Measurements from ENCODE around the gene MYCN. TPM values are rescaled to one million over a fixed set of nuclear protein-coding genes. Genes with fewer than 3 reads are reported as not detected.

The MYCN gene
- total RNA-seq, 1 experiment from 2014 or later, result 54.4 TPM

- CTCF ChIA-PET, result no interaction called here
- intact Hi-C loops (cut with micrococcal nuclease; ENCODE audit: unreplicated experiment), result no loop called here
- no peak overlapping the region for H3K4me3 Mint-ChIP-seq (ENCODE audit: unreplicated experiment)
Observed at GRCh38 chr2:15954761-15955160, 14.4 kb downstream of the MYCN start.

DNA sequence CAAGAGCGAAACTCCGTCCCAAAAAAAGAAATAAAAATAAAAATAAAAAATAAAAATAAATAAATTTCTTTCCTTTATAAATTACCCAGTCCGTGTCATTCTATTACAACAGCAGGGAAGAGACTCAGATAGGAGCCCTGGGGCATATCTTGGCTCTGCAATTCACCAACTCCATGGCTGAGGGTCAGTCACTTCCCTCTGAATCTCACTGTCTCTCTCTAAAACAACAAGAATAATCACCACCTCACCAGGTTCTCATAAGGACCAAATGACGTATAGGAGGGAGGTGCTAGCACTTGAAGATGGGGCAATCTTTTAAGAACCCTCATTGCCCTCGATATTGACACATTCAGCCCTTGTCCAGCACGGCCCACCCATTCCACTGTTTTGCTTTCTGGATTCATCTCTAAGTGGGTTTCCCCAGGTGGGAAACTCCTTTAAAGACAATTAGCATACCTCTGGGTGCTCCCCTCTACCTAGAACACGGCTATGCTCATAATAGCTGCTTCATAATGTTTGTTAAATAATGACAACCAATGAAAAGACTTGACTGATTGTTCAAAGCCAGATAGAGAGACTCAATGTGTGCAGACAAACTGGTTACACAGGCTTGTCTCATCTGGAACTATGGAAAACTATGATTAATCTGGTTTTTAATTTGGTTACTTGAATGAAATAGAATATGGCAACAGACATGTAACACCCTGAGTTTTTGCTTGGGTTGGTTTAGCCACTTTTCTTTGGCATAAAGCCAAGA lies 15.1 kb downstream of the MYCN start:
- DNase-seq, result no peak
- no peaks in the 10 kb centered on the region for H3K36me3 Mint-ChIP-seq (ENCODE audit: insufficient read depth, unreplicated experiment)
- no peaks in the 10 kb centered on the region for H3K9me3 Mint-ChIP-seq (ENCODE audit: unreplicated experiment)
- no peak overlapping the region for H3K27ac Mint-ChIP-seq (ENCODE audit: unreplicated experiment)
- H3K4me1 Mint-ChIP-seq (ENCODE audit: low read depth, unreplicated experiment), result peaks cover 13% of the 10 kb centered on the region
- Histone ChIP-seq H3K4me1 (peaks cover 6% of the 10 kb centered on the region; the same call in 1 of the 2 replicates), H3K27me3 (replicated peaks; ENCODE audit: control insufficient read depth, insufficient read depth, low read length) (no peaks in the 10 kb centered on the region), H3K9me3 (no peaks in the 10 kb centered on the region), H3K36me3 (ENCODE audit: control insufficient read depth, insufficient read depth, low read length) (no peaks in the 10 kb centered on the region), H3K4me3 (ENCODE audit: low read depth, low read length) (no peak overlapping the region)
- CTCF ChIA-PET, result no interaction called here
- H3K27me3 Mint-ChIP-seq (ENCODE audit: insufficient read depth, unreplicated experiment), result no peaks in the 10 kb centered on the region
- H3K4me3 Mint-ChIP-seq (ENCODE audit: unreplicated experiment), result no peak overlapping the region
- POLR2A ChIA-PET, result no interaction called here
- BruUV-seq (replicated peaks), result no TSS peak
- TF ChIP-seq, protein P1, sequence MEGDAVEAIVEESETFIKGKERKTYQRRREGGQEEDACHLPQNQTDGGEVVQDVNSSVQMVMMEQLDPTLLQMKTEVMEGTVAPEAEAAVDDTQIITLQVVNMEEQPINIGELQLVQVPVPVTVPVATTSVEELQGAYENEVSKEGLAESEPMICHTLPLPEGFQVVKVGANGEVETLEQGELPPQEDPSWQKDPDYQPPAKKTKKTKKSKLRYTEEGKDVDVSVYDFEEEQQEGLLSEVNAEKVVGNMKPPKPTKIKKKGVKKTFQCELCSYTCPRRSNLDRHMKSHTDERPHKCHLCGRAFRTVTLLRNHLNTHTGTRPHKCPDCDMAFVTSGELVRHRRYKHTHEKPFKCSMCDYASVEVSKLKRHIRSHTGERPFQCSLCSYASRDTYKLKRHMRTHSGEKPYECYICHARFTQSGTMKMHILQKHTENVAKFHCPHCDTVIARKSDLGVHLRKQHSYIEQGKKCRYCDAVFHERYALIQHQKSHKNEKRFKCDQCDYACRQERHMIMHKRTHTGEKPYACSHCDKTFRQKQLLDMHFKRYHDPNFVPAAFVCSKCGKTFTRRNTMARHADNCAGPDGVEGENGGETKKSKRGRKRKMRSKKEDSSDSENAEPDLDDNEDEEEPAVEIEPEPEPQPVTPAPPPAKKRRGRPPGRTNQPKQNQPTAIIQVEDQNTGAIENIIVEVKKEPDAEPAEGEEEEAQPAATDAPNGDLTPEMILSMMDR (IDR thresholded peaks at IDR 0.05; ENCODE audit: insufficient read depth in 1 of 2, low read depth in 1 of 2, low read length in 1 of 2, severe bottlenecking in 1 of 2, unreplicated experiment in 1 of 2), result no peak
- intact Hi-C loops (cut with micrococcal nuclease; ENCODE audit: unreplicated experiment), result no loop called here

More at GRCh38 chr2:15954761-15955160, 14.4 kb downstream of the MYCN start:
- H3K4me1 ChIP-seq, result peaks cover 6% of the 10 kb centered on the region; the same call in 1 of the 2 replicates
- no peaks in the 10 kb centered on the region for H3K36me3 Mint-ChIP-seq (ENCODE audit: insufficient read depth, unreplicated experiment)
- H3K4me1 Mint-ChIP-seq (ENCODE audit: low read depth, unreplicated experiment), result peaks cover 13% of the 10 kb centered on the region
- DNase-seq, result no peak
- H3K27ac Mint-ChIP-seq (ENCODE audit: unreplicated experiment), result no peak overlapping the region
- no peaks in the 10 kb centered on the region for H3K9me3 Mint-ChIP-seq (ENCODE audit: unreplicated experiment)
- no peak overlapping the region for H3K4me3 ChIP-seq (ENCODE audit: low read depth, low read length)
- TF ChIP-seq, protein P1 (IDR thresholded peaks at IDR 0.05; ENCODE audit: insufficient read depth in 1 of 2, low read depth in 1 of 2, low read length in 1 of 2, severe bottlenecking in 1 of 2, unreplicated experiment in 1 of 2), result no peak
- no peaks in the 10 kb centered on the region for H3K27me3 Mint-ChIP-seq (ENCODE audit: insufficient read depth, unreplicated experiment)
- H3K9me3 ChIP-seq, result no peaks in the 10 kb centered on the region
- BruUV-seq (replicated peaks), result no TSS peak
- POLR2A ChIA-PET, result no interaction called here
- H3K27me3 ChIP-seq (replicated peaks; ENCODE audit: control insufficient read depth, insufficient read depth, low read length), result no peaks in the 10 kb centered on the region
- no peaks in the 10 kb centered on the region for H3K36me3 ChIP-seq (ENCODE audit: control insufficient read depth, insufficient read depth, low read length)

DNA sequence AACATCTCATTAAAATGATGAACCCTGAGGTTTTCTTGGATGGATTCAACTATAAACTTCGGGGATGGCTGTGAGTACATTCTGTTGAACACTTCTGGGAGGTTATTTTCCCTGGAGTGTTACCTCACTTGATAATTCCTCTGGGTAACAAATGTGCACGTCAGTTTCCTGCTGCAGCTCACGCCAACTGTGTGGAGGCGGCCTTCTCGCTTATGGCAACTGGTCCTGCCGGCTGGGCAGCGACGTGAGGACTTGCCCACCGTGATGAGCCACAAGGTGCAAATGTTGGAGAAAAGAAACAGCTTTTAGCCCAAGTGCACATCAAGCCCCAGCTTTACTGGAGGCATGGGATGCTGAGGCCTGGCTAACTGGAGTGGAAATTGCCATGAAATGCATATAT lies 15.9 kb downstream of the MYCN start:
- BruUV-seq (replicated peaks), result no TSS peak
- no peak for DNase-seq
- Histone ChIP-seq H3K4me3 (ENCODE audit: low read depth, low read length) (no peak overlapping the region), H3K36me3 (ENCODE audit: control insufficient read depth, insufficient read depth, low read length) (no peaks in the 10 kb centered on the region), H3K9me3 (no peaks in the 10 kb centered on the region), H3K27me3 (replicated peaks; ENCODE audit: control insufficient read depth, insufficient read depth, low read length) (no peaks in the 10 kb centered on the region), H3K4me1 (peaks cover 6% of the 10 kb centered on the region; the same call in 1 of the 2 replicates)
- peaks cover 7% of the 10 kb centered on the region for H3K4me1 Mint-ChIP-seq (ENCODE audit: low read depth, unreplicated experiment)
- intact Hi-C loops (cut with micrococcal nuclease; ENCODE audit: unreplicated experiment), result no loop called here
- ChIA-PET POLR2A (no interaction called here), CTCF (no interaction called here)
- no peak overlapping the region for H3K4me3 Mint-ChIP-seq (ENCODE audit: unreplicated experiment)
- H3K27me3 Mint-ChIP-seq (ENCODE audit: insufficient read depth, unreplicated experiment), result no peaks in the 10 kb centered on the region
- H3K36me3 Mint-ChIP-seq (ENCODE audit: insufficient read depth, unreplicated experiment), result no peaks in the 10 kb centered on the region
- TF ChIP-seq, protein P1 (IDR thresholded peaks at IDR 0.05; ENCODE audit: insufficient read depth in 1 of 2, low read depth in 1 of 2, low read length in 1 of 2, severe bottlenecking in 1 of 2, unreplicated experiment in 1 of 2), result no peak
- H3K9me3 Mint-ChIP-seq (ENCODE audit: unreplicated experiment), result no peaks in the 10 kb centered on the region
- H3K27ac Mint-ChIP-seq (ENCODE audit: unreplicated experiment), result no peak overlapping the region

Measured in Caco-2 (cell line).